Measurements from ENCODE around the gene RBMS3. TPM values are rescaled to one million over a fixed set of nuclear protein-coding genes. Genes with fewer than 3 reads are reported as not detected.

The RBMS3 gene
- total and polyA plus RNA-seq, 2 experiments from 2014 or later: 3.2 to 7.4 TPM

GRCh38 chr3:29796808-29797207 is 515.9 kb downstream of the RBMS3 start:
- H3K27me3 ChIP-seq (ENCODE audit: insufficient read depth): no peaks in the 10 kb centered on the region
- no peaks in the 10 kb centered on the region for H3K36me3 ChIP-seq (ENCODE audit: insufficient read depth)
- H4K20me1 ChIP-seq (replicated peaks; ENCODE audit: insufficient read depth): no peaks in the 10 kb centered on the region
- no peak for TF ChIP-seq STAT1 (IDR thresholded peaks at IDR 0.05; ENCODE audit: unreplicated experiment)
- TF ChIP-seq ZNF114 (CRISPR knock-in tag; IDR thresholded peaks at IDR 0.05): no peak
- no peak for TF ChIP-seq CTCF (conservative IDR thresholded peaks at IDR 0.05; ENCODE audit: low read depth in 2 of 2)
- TF ChIP-seq ZNF331 (CRISPR knock-in tag; IDR thresholded peaks at IDR 0.05; ENCODE audit: low read depth): no peak
- TF ChIP-seq EZH2phosphoT487 (IDR thresholded peaks at IDR 0.05; ENCODE audit: unreplicated experiment): no peak
- TF ChIP-seq REST (IDR thresholded peaks at IDR 0.05; ENCODE audit: unreplicated experiment): no peak
- TF ChIP-seq CREB1 (CRISPR knock-in tag; IDR thresholded peaks at IDR 0.05; ENCODE audit: low read depth): no peak
- no peak for TF ChIP-seq POLR2AphosphoS5 (IDR thresholded peaks at IDR 0.05; ENCODE audit: low read depth)
- TF ChIP-seq NANOG (IDR thresholded peaks at IDR 0.05; ENCODE audit: borderline replicate concordance): no peak
- TF ChIP-seq JUNB (IDR thresholded peaks at IDR 0.05; ENCODE audit: unreplicated experiment): no peak
- no peak for TF ChIP-seq EZH2 (IDR thresholded peaks at IDR 0.05; ENCODE audit: low read depth, unreplicated experiment)
- no peak for TF ChIP-seq ETS1 (IDR thresholded peaks at IDR 0.05)
- no peak for TF ChIP-seq ZNF462 (CRISPR knock-in tag; IDR thresholded peaks at IDR 0.05)
- no peaks in the 10 kb centered on the region for H3K9me3 Mint-ChIP-seq
- H3K4me1 Mint-ChIP-seq: no peaks in the 10 kb centered on the region; the same call in 2 of the 3 replicates
- no peak for ATAC-seq
- H3K4me3 Mint-ChIP-seq: no peak overlapping the region
- DNase-seq (ENCODE audit: low spot score): no peak
- H3K4me1 ChIP-seq (ENCODE audit: insufficient read depth): no peaks in the 10 kb centered on the region; the same call in 1 of the 2 replicates
- no peak overlapping the region for H3K27ac ChIP-seq (ENCODE audit: low read depth)
- H3K36me3 Mint-ChIP-seq (ENCODE audit: low read depth): no peaks in the 10 kb centered on the region
- no peaks in the 10 kb centered on the region for H3F3A ChIP-seq (replicated peaks; ENCODE audit: low read depth)
- no peak overlapping the region for H3K4me2 ChIP-seq
- H3K9me2 ChIP-seq (ENCODE audit: insufficient read depth): no peaks in the 10 kb centered on the region; the same call in 1 of the 2 replicates
- no peak overlapping the region for H3K27ac Mint-ChIP-seq
- no peak overlapping the region for H3K4me3 ChIP-seq
- H2AFZ ChIP-seq: no peak overlapping the region
- no peaks in the 10 kb centered on the region for H3K27me3 Mint-ChIP-seq (ENCODE audit: insufficient read depth, low read depth, poor library complexity)
- H3K79me2 ChIP-seq (replicated peaks; ENCODE audit: insufficient read depth): no peaks in the 10 kb centered on the region
